ENCODE measurements around the gene PPP5C. TPM values are rescaled to one million over a fixed set of nuclear protein-coding genes. Genes with fewer than 3 reads are reported as not detected.

PPP5C gene
- total RNA-seq, 1 donor from 2014 or later: 70.9 TPM

- Histone ChIP-seq H2AFZ (ENCODE audit: low read depth, low read length) (no peak overlapping the region), H3K27ac (ENCODE audit: low read depth, low read length) (no peak overlapping the region), H4K20me1 (ENCODE audit: insufficient read depth, low read length) (peaks cover 35% of the 10 kb centered on the region), H3K4me1 (ENCODE audit: insufficient read depth, low read length) (peaks cover 24% of the 10 kb centered on the region), H3K79me2 (ENCODE audit: insufficient read depth, low read length) (peaks cover 23% of the 10 kb centered on the region), H3K9ac (ENCODE audit: low read length) (no peak overlapping the region), H3K27me3 (ENCODE audit: insufficient read depth, low read length) (peaks cover 8% of the 10 kb centered on the region), H3K4me2 (ENCODE audit: low read length) (peak overlapping the region; percentile 85), H3K36me3 (ENCODE audit: insufficient read depth, low read length) (peaks cover 5% of the 10 kb centered on the region), H3K9me3 (ENCODE audit: insufficient read depth, low read depth, low read length) (no peaks in the 10 kb centered on the region), H3K4me3 (ENCODE audit: insufficient read depth, low read depth, low read length) (no peak overlapping the region)
- FAIRE-seq (no peak), DNase-seq (ENCODE audit: low read depth) (no peak)
- H3K27me3 Mint-ChIP-seq (ENCODE audit: low read depth, unreplicated experiment): no peaks in the 10 kb centered on the region
- TF ChIP-seq EZH2 (IDR thresholded peaks at IDR 0.05; ENCODE audit: insufficient read depth, low read length): no peak
- TF ChIP-seq CTCF (IDR thresholded peaks at IDR 0.05; ENCODE audit: insufficient read depth, low read depth, low read length): no peak
- peaks cover 2% of the 10 kb centered on the region for H3K9me3 Mint-ChIP-seq (ENCODE audit: unreplicated experiment)
- peak overlapping the region; percentile 93 for H3K4me3 Mint-ChIP-seq (ENCODE audit: unreplicated experiment)
- H3K36me3 Mint-ChIP-seq (ENCODE audit: low read depth, unreplicated experiment): peaks cover 9% of the 10 kb centered on the region
- peaks cover 19% of the 10 kb centered on the region for H3K4me1 Mint-ChIP-seq (ENCODE audit: low read depth, unreplicated experiment)
- no peak overlapping the region for H3K27ac Mint-ChIP-seq (ENCODE audit: unreplicated experiment)
Measured at GRCh38 chr19:46410205-46411087, 63.6 kb downstream of the PPP5C start.

- Histone ChIP-seq H2AFZ (ENCODE audit: low read depth, low read length) (no peak overlapping the region), H3K36me3 (ENCODE audit: insufficient read depth, low read length) (peaks cover 5% of the 10 kb centered on the region), H3K4me1 (ENCODE audit: insufficient read depth, low read length) (peaks cover 26% of the 10 kb centered on the region), H3K4me3 (ENCODE audit: insufficient read depth, low read depth, low read length) (peak overlapping the region; percentile 59), H3K27ac (ENCODE audit: low read depth, low read length) (no peak overlapping the region), H3K9me3 (ENCODE audit: insufficient read depth, low read depth, low read length) (no peaks in the 10 kb centered on the region), H3K4me2 (ENCODE audit: low read length) (peak overlapping the region; percentile 85), H3K27me3 (ENCODE audit: insufficient read depth, low read length) (peaks cover 4% of the 10 kb centered on the region), H3K79me2 (ENCODE audit: insufficient read depth, low read length) (peaks cover 23% of the 10 kb centered on the region), H3K9ac (ENCODE audit: low read length) (peak overlapping the region; percentile 71), H4K20me1 (ENCODE audit: insufficient read depth, low read length) (peaks cover 35% of the 10 kb centered on the region)
- no peaks in the 10 kb centered on the region for H3K27me3 Mint-ChIP-seq (ENCODE audit: low read depth, unreplicated experiment)
- H3K4me3 Mint-ChIP-seq (ENCODE audit: unreplicated experiment): peak overlapping the region; percentile 93
- peaks cover 25% of the 10 kb centered on the region for H3K4me1 Mint-ChIP-seq (ENCODE audit: low read depth, unreplicated experiment)
- FAIRE-seq (no peak), DNase-seq (ENCODE audit: low read depth) (no peak)
- H3K9me3 Mint-ChIP-seq (ENCODE audit: unreplicated experiment): peaks cover 2% of the 10 kb centered on the region
- peak overlapping the region; percentile 26 for H3K27ac Mint-ChIP-seq (ENCODE audit: unreplicated experiment)
- peaks cover 9% of the 10 kb centered on the region for H3K36me3 Mint-ChIP-seq (ENCODE audit: low read depth, unreplicated experiment)
- TF ChIP-seq CTCF (IDR thresholded peaks at IDR 0.05; ENCODE audit: insufficient read depth, low read depth, low read length) (no peak), EZH2 (IDR thresholded peaks at IDR 0.05; ENCODE audit: insufficient read depth, low read length) (no peak)
Measured at GRCh38 chr19:46411088-46411924, 64.4 kb downstream of the PPP5C start.
